CD1c-positive myeloid dendritic cell (primary cell): ENCODE data around the gene OXCT1.
"Not testable (repeated sequence)": the region's sequence is repeated elsewhere in the genome, so short reads cannot be mapped to it uniquely, and the experiment has no call there.

Experiments used
- DNase-seq: peaks from one replicate; pipeline ENCODE4 v3.0.0-alpha.2; 2016; ENCODE audit errors: extremely low spot score

Gene OXCT1

DNA sequence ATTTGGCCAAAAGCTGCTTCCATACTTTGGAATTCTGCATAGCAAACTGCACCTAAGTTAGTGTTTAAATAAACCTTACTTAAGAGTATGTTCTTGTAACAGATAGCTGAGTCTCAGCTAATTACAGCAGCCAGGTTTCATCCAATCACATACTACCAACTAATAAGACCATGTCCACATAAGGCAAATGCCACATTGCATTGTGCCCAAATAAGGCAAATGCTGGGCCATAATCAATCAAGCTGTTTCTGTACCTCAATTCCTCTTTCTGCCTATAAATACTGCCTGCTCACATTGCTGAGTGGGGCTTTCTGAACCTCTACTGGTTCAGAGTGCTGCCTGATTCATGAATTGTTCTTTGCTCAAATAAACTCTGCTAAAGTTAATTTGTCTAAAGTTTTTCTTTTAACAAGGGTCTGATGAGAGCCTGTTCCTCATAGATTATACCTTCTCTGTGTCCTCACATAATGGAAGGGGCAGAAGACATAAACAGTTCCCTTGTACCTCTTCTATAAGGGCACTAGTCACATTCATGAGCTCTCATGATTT lies 4.4 kb upstream of the OXCT1 start:
- DNase-seq, result no peak

DNA sequence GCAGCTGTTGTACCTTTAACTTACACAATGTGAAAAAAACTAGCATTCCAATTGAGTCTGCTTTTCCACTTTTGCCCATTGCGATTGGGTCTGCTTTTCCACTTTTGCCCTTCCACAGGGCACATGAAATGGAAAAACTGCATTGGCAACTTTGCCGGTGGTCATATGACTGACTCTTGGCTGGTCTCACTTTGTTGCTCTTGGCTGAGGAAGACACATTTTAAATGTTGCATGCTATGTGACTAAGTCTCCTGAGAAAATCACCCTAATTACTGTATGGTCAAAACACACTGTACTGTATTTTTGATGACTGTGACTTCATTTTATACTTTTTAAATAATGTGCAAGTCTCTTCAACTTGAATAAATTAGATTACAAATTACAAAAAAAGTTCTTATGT lies 1.6 kb upstream of the OXCT1 start:
- no peak for DNase-seq

DNA sequence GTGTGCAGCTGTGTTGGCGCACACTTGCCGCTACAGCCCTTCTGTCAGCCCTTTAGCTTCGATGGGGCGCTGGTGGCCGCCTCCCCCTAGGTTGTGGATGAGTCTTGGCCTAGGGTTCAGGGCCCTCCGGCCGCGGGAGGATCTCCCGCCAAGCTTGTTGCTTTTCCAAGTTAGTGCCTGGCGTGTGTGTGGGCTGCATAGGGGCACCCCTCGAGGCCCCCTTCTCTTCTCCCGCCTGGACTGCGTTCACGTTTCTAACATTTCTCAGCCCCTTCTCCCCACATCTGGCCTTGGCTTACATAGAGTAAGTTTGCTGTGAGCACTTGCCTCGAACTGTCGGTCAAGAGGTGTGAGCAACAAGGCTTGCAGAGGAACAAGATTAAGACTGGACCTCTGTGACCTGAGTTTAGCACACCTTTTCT lies 413 bp upstream of the OXCT1 start:
- DNase-seq, result no peak

DNA sequence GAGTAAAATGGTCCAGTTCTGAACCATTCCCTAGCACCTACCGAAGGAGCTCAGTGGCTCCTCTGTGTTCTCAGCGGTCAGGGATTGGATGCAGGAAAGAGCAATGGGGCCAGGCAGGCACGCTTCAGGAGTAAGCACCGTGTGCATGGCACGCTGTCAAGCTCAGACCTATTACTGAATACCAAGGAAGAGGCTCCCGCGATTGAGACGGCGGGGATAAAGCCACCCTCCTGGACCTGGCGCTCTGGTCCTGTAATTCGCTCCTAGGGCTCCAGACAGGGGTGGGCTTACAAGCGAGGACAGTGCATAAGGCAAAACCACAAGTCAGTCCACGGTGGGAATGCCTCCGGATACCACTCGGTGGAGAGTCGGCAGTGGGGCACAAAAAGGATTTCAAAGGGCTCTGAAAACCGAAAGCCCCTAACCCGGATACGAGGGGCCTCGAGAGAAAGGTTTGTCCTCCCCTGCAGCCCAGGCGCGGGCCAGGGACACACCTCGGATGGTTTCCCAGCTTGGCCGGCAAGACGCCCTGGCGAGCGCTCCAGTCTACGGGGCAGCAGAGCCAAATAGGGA lies 988 bp downstream of the OXCT1 start:
- DNase-seq, result no peak

DNA sequence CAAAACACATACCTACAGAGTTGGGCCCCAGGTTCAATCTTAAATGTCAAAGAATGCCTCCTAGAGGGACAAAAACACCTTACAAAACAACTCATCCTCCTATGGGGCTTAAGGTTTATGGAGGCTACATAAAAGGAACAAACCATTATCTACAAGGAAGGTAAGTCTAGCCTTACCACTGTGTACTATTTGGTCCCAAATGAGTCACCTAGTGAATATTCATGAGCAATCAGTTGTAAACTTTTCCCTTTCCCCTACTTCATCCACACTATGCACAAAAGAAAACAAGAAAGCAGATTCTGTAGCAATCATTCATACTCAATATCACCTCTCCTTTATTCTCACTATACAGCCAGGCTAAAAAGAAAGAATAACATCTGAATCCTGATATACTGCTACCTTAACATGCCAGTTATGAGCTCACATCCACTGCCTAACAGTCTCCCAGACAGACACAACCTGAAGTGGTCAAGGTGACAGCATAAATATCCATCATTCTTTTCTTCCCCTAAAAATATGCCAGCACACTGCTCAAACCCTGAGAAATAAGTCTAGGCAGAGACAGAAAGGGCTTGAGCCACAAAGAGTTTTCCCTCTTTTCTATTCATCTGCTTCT lies 6.2 kb downstream of the OXCT1 start:
- DNase-seq, result no peak

DNA sequence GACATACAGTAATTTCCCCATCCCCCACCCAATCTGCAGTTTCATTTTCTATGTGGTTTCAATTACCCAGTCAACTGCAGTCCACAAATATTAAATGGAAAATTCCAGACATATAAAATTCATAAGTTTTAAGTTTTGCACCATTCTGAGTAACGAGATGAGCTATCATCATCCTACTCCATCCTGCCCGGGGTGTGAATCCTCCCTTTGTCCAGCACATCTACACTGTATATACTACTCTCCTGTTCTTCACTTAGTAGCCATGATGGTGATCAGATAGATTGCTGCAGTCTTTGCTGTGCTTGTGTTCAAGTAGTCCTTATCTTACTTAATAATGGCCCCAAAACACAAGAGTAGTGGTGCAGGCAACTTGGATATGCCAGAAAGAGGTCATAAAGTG lies 11.3 kb downstream of the OXCT1 start:
- DNase-seq, result no peak

DNA sequence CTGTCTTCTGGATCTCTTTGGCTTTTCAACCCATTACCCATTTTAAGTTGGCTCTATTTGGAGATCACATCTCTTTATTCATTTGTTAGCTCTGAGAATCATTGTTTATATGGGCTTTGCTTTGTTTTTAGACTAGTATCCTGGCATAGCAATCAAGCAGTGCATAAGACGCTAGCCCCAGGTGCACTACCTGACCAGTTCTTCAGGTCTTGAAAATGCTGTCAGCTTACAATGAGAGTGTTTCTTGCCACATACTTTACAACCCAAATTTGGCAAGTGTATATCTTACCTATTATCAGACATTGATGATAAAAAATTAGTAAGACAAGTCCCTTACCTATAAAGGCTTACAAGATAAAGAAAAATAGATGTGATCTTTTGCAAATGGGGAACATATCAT lies 12.2 kb downstream of the OXCT1 start:
- no peak for DNase-seq

DNA sequence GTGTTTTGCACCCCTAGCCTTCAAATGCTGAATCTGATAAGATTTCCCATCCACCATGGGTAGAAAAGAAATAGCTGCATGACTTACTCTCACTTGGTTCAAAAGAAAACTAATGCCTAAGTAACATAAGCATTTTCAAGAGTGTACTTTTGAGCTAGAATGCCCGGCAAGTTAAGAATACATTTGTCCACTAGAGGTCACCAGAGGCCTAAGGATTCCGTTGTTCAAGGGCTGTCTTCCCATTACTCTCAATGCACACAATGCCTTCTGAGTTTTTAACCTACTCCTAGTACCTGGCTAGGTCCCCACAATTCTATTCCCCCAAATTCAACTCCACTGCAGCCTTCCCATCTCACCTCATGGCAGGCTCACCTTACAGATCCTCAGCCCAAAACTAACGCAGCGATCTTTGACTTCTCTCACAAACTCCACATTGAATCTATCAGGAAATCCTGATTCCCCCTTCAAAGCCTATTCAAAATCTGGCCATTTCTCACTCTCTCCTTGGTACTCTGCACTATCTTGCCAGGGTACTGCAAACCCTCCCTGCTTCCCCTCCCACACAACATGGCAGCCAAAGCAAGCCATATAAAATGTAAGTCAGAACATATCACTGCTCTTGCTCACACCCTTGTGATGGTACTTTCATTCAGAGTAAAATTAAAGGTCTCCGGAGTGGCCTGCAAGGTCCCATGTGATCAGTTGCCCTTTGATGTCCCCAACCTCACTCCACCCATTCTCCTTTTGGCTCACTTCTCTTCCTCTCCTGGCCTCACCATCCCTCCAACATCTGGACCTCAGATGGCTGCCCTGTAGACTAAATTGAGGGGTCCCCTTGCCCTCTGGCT lies 13.4 kb downstream of the OXCT1 start:
- peak; percentile 84 for DNase-seq

DNA sequence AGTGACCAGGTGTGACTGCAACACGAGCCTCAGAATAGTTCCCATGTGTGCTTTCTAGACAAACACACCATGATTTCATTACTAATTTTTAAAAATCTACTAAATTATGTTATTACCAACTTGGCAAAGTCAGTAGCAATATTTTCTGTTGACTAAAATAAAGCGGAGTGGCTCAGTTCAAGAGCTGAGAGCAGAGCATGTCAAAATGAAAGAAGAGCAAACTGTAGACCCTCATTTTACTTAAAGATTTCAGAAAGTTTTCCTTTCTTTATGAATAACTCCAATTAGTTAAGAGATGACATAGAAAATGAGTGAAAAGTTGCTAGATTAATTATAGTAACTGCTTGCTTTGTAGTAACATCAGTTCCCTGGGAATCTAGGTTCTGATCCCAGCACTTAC lies 17.9 kb downstream of the OXCT1 start:
- DNase-seq, result no peak

DNA sequence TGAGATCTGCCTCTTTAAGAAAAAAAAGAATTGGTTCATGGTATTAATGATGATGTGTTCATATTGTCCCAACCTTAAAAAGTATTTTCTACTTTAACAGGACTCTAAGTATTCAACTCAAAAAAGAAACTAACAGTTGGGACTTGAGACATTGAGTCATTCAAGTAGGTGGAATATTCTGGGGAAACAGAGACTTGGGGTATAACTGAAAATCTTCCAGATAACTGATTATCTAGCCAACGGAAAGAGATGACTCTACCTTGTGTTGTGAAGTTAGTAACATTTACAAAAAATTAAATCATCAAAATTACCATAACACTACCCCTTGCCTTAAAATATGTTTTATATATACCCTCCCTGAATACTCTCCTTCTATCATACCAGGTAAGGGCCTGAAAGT lies 19.1 kb downstream of the OXCT1 start:
- DNase-seq, result no peak

DNA sequence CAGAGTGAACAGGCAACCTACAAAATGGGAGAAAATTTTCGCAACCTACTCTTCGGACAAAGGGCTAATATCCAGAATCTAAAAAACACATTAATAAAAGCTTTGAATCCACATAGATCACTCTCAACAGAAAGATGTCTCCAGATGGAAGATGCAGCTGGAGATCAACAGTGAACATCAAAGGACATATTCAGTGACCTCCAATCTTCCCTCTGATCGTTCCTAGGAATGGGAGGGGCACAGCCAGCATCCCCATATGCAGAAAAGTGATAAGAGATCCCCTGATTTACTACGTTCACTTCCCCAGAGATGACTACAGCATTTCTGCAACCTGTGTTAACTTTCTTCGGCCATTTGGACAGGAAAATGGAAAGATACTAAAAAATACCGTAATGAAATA lies 21.2 kb downstream of the OXCT1 start:
- no peak for DNase-seq

DNA sequence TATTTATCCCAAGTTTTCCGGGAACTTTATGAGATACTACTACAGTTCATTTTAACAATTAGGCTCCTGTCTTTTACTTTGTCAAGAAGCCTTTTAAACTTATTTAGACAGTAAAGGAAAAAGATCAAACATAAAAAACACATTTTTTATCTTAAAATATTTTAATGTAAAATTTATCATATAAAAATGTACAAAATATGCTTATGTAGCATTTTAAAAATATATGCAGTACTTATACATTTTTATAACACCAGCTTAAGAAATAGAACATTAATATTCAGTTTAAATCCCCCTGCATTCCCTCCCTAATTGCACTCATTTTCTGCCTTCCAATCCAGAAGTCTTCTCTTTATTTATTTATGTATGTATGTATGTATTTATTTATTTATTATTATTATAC lies 24.5 kb downstream of the OXCT1 start:
- DNase-seq, result not testable (repeated sequence)

DNA sequence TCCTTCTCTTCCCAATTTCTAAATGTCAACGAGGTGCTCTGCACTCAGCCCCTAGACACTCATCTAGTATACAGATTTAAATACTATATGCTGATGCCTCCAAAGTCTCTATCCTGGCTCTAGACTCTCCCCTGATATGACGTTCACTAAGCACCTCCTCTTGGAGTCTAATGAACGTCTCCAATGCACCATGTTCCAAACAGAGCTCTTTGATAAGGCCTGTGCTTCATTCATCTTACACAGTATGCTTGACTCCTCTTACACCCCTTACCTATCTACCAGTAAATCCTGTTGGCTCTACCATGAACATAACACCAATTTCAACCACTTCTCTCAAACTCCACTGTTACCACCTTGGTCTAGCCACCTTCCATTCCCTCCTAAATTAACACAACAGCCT lies 25.7 kb downstream of the OXCT1 start:
- DNase-seq, result no peak

DNA sequence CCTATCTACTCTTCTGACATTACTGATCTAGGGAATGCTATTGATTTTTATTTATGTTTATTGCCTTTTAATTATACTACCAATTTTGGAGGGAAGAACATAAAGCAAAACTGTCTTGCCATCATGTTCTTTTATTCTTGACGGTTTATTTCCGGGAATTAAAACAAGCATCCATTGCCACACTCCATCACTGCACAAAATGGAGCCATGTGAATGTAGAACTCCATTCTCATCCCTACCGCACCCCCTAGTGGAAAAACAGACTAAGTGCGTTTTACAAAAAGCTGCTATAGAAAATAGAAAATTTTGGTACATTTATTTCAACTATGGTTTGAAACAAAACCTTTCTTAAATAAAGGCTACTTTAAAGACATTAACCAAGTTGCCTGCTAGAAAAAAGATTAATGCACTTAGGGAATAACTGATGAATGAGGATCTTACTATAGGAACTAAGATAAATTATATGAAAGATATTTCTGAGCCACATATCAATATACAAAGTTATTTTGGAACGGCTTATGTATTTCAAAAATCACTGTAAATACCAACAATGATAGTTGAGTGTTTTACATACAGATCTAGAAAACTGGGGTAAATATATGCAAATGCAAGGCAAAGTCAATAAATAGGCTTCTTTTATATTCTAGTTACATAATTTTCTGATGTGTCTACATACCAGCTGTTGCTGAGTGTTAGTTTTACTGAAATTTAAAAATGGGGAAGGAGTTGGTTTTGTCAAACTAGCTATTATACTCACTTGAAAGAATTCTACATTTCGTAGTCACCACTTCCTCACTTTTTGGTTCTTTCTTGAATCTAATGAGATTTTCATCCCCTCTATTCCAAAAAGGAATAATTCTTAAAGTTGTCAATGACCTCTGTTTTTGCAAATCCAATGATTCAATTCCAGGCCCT lies 26.5 kb downstream of the OXCT1 start:
- DNase-seq, result peak; percentile 52

DNA sequence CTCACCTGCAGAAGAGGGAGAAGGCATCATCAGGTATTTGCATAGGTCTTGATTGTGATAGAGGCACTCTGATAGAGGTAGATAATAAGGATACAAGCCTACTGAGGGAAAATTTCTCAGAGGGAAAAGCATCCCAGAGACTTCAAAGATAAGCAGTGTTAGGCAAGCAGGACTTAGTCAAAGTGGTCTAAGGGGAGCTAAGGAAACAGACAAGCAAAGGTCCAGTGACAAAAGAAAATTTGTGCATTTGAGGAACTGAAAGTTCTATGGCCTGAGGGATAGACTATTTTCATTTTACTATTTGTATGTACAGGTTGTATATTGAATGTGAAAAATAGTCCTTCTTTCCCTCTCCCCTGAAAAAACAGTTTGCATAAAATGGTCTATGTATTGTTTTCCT lies 27.4 kb downstream of the OXCT1 start:
- no peak for DNase-seq

DNA sequence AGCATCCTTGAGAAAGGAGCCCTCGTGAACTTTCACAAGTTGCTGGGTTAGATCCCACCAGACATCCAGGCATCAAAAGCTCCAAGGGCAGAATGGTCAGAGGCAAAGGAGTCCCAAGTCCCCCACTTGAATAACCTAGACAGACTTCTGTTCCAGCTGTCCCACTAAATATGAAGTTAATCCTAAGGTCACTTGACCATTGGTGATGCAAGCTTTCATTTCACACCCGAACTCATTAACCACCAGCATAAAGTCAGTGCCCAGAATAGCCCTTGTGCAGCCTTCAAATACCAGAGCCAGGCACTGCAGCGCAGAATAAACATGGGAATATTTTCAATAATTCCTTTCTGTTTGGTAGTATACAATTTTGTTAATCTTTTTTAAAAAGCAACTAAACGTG lies 28.9 kb downstream of the OXCT1 start:
- DNase-seq, result no peak

DNA sequence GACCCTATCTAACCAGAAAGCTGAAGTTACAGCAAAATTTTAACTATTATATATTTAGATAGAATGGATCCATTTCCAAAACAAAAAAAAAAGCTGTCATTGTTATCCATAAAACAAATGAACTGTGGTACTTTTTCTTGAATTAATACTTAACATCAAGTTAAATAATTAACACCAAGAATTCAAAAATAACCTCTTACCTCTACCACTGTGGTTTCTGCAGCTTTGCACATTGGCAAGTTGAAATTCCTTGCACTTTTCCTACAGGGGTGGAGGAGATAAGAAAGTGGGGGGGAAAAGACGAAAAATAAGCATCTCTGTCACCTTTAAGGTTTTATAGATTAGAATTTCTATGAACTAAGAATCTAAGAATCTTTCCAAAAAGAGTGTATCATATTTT lies 30.0 kb downstream of the OXCT1 start:
- DNase-seq, result no peak

DNA sequence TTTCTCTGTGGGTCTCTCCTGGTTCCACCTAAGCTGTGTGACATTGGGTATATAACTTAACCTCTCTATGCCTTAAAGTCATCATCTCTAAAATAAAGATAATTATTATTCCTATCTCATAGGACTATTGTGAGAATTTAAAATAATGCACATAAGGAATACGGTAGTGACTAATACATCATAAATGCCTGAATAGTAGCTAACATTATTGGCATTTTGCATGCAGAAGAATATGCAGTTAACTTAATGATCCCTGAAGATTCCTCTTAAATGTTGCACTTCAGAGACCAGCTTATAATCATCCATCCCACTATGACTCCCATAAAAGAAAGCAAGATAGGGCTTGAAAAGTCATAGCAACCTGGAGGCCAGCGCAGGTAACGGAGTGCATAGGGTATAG lies 32.4 kb downstream of the OXCT1 start:
- DNase-seq, result no peak

DNA sequence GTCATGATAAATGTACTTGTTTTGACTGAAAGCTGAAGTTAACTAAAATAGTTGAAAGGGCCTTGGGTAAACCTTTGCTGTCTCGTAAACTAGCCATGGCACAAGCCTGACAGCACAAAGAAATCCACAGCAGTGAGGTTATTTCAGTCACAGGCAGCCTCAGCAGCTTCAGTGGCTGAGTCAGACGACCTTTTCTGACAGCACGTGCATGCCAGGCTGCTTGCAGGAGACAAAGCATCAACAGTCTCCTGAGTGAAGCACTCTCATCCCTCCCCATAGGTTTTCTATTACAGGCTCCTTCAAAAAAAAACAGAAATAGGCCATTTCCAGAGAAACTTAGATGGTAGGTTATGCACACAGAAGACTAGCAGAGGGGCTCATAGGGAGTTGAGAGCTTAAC lies 34.6 kb downstream of the OXCT1 start:
- no peak for DNase-seq

DNA sequence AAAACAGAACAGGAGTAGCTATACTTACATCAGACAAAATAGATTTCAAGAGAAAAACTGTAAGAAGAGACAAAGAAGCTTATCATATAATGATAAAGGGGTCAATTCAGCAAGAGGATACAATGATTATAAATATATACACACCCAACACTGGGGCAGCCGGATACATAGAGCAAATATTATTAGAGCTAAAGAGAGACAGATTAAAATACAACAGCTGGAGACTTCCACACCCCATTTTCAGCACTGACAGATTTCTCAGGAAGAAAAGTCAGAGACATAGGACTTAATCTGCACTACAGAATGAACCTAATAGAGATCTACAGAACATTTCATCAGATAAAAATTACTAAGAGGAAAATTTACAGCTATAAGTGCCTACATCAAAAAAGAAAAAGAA lies 35.7 kb downstream of the OXCT1 start:
- no peak for DNase-seq

DNA sequence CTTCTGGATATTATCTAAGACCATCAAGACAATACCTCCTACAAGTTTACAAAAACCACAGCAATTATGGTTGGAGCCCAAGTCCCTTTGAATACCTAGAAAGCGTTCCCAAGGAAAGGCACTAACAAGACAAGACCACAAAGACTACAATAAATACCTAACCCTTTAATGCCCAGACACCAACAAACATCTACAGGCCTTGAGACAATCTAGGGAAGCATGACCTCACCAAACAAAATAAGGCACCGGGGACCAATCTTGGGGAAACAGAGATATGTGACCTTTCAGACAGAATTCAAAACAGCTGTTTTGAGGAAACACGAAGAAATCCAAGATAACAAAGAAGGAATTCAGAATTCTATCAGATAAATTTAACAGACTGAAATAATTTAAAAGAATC lies 37.8 kb downstream of the OXCT1 start:
- DNase-seq, result no peak

DNA sequence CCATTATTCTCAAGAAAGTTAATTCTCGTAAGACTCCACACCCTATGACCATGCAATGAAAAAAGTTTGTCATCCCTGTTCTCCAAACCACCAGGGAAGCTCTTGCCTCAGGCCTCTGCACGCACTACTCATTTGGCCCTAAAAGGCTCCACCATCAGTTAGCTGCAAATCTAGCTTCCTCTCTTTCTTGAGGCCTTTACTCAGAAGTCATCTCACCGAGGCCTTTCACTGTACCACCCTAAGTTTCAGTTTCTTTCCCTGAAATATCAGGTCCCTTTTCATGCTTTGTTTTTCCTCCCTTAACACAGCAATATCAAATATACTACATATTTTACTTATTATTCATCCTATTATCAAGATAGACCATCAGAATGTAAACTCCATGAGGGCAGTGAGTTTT lies 39.1 kb downstream of the OXCT1 start:
- DNase-seq, result no peak
